GM12878 (cell line): ENCODE results near the gene PRRX2. TPM values are rescaled to one million over a fixed set of nuclear protein-coding genes. Genes with fewer than 3 reads are reported as not detected.

ENCODE experiments used
- ATAC-seq: fragments of 200-7000 bp; cut with Tn5 transposase; 3 replicates; pipeline ENCODE4 v1.9.1; 2020; ENCODE audit warnings: mild to moderate bottlenecking, moderate library complexity
- BruUV-seq: library from RNA; stranded (reverse); fragments of 400-500 nt; replicated peaks from 2 replicates; lab custom pipeline; 2021; lab: Mats Ljungman, UMichigan
- CTCF ChIA-PET: fragments of 300-600 bp; sonication (Branson Sonifier 250); formaldehyde crosslinking; extraction: SDS; loops from one replicate; lab custom pipeline; 2021; ENCODE audit warnings: inconsistent platforms; lab: Yijun Ruan, JAX
- POLR2A ChIA-PET: fragments of 350-600 bp; formaldehyde crosslinking; extraction: SDS; loops from one replicate; lab custom pipeline; 2021; ENCODE audit warnings: inconsistent platforms; lab: Charles Lee
- RAD21 ChIA-PET: fragments of 300-600 bp; sonication (Branson Sonifier 250); formaldehyde crosslinking; loops from one replicate; lab custom pipeline; 2023; ENCODE audit warnings: antibody characterized with exemption; ENCODE audit not compliant: unreplicated experiment; lab: Charles Lee
- SMC1A ChIA-PET: fragments of 300-600 bp; sonication (Branson Sonifier 250); formaldehyde crosslinking; loops from one replicate; lab custom pipeline; 2023; ENCODE audit not compliant: unreplicated experiment, uncharacterized antibody; lab: Charles Lee
- DNase-seq: peaks from one replicate; pipeline ENCODE4 v3.0.0-alpha.2; 2011; ENCODE audit warnings: low read depth, low spot score
- FAIRE-seq: peaks from 3 replicates; lab custom pipeline; 2011; peaks lifted over from hg19 to GRCh38; lab: Jason Lieb, UNC
- H2AFZ ChIP-seq: 2 replicates; pipeline ENCODE4 v1.6.0; 2011; ENCODE audit warnings: low read depth, low read length, control low read depth; ENCODE audit not compliant: control insufficient read depth
- H3K27ac ChIP-seq: 2 replicates; pipeline ENCODE4 v1.5.1; 2011; ENCODE audit warnings: control low read depth; ENCODE audit not compliant: control insufficient read depth, insufficient read depth
- H3K27me3 ChIP-seq, 2 experiments: replicated peaks in 1 of 2; 2 replicates each; pipeline versions ENCODE4 v1.6.0 to v1.6.1; 2011; ENCODE audit warnings: low read length in 1 of 2; ENCODE audit not compliant: control insufficient read depth in 2 of 2, insufficient read depth in 2 of 2
- H3K36me3 ChIP-seq, 2 experiments: 2 replicates each; pipeline ENCODE4 v1.5.1; 2011; ENCODE audit warnings: low read length in 1 of 2; ENCODE audit not compliant: control insufficient read depth in 2 of 2, insufficient read depth in 2 of 2
- H3K4me1 ChIP-seq: 2 replicates; pipeline ENCODE4 v1.6.1; 2011; ENCODE audit warnings: mild to moderate bottlenecking, low read length, moderate library complexity, mixed read lengths; ENCODE audit not compliant: control insufficient read depth, insufficient read depth
- H3K4me2 ChIP-seq: 2 replicates; pipeline ENCODE4 v1.6.0; 2011; ENCODE audit warnings: control low read depth; ENCODE audit not compliant: control insufficient read depth, insufficient read depth
- H3K4me3 ChIP-seq: fragments of 200-600 bp; sonication (generic); 2 replicates; pipeline ENCODE4 v1.5.1; 2016
- H3K79me2 ChIP-seq: 2 replicates; pipeline ENCODE4 v1.6.0; 2011; ENCODE audit warnings: low read length; ENCODE audit not compliant: control insufficient read depth, insufficient read depth
- H3K9ac ChIP-seq: 2 replicates; pipeline ENCODE4 v1.8.0; 2011; ENCODE audit warnings: low read length, control low read depth, mixed read lengths; ENCODE audit not compliant: control insufficient read depth, insufficient read depth
- H3K9me3 ChIP-seq: replicated peaks from 3 replicates; pipeline ENCODE4 v1.5.1; 2011; ENCODE audit warnings: mild to moderate bottlenecking, low read length; ENCODE audit not compliant: control insufficient read depth, insufficient read depth
- H4K20me1 ChIP-seq: 2 replicates; pipeline ENCODE4 v1.6.0; 2011; ENCODE audit not compliant: control insufficient read depth, insufficient read depth
- ASH2L ChIP-seq: fragments of 300-600, 200-600 bp; sonication (generic); IDR thresholded peaks from 2 replicates; pipeline ENCODE4 v1.6.1; 2017; ENCODE audit warnings: low read depth, mild to moderate bottlenecking, borderline replicate concordance
- EP300 ChIP-seq, 2 experiments: fragments of 150-350 bp in 1 of 2; IDR thresholded peaks; 2 replicates each; pipeline ENCODE4 v1.6.1; 2011 to 2012; ENCODE audit warnings: low read depth in 2 of 2, low read length in 2 of 2, borderline replicate concordance in 1 of 2, improper control_type of control experiment in 1 of 2, inconsistent platforms in 1 of 2; ENCODE audit not compliant: control insufficient read depth in 1 of 2
- KAT2A ChIP-seq: conservative IDR thresholded peaks from 2 replicates; pipeline ENCODE4 v1.6.1; 2011; ENCODE audit warnings: low read depth, low read length; ENCODE audit not compliant: control insufficient read depth
- ZNF24 ChIP-seq: fragments of 450-650 bp; IDR thresholded peaks from 2 replicates; pipeline ENCODE4 v1.6.1; 2017; ENCODE audit warnings: antibody characterized with exemption, mild to moderate bottlenecking
- WGBS: methylation state at CpG from one replicate; pipeline ENCODE4 v1.1.6; 2016; ENCODE audit warnings: low lambda C conversion rate; ENCODE audit not compliant: insufficient replicate concordance, insufficient coverage; ENCODE audit errors: missing lambda C conversion rate; 5-methylcytosine and 5-hydroxymethylcytosine counted together
- in situ Hi-C: fragments of 300-500 bp; cut with MboI; formaldehyde crosslinking; loops from 9 replicates; pipeline ENCODE4 v1.14.3; 2018; ENCODE audit warnings: mixed read lengths
- intact Hi-C: fragments of 100-400 bp; cut with micrococcal nuclease; formaldehyde crosslinking; loops from one replicate; pipeline ENCODE4 v1.14.2; 2022; ENCODE audit not compliant: unreplicated experiment
- polyA plus RNA-seq, 11 experiments: library from polyadenylated mRNA; depleted of rRNA in 4 of 11; unstranded in 6 of 11; stranded (reverse) in 5 of 11; fragments of >200 nt; fragmentation: Nextera tagmentation in 4 of 11; fragmentation: Illumina TruSeq in 1 of 11; extraction: Ambion mirVana in 4 of 11; extraction: Trizol in 1 of 11; gene quantifications; 1 replicate in 1 of 11; 2 replicates in 10 of 11; pipeline versions ENCODE4 v1.2.1 to v1.2.3, GENCODE V29; 2011 to 2016; ENCODE audit warnings: inconsistent platforms in 2 of 11, missing spikeins in 2 of 11, low read depth in 1 of 11
- total RNA-seq, 4 experiments: library from RNA; depleted of rRNA in 3 of 4; stranded (reverse); fragments of >200 nt in 3 of 4; fragmentation: Illumina TruSeq in 1 of 4; extraction: Trizol in 1 of 4; gene quantifications; 2 replicates each; pipeline versions ENCODE4 v1.2.1 to v1.2.3, GENCODE V29; 2013 to 2021

The PRRX2 gene
- total and polyA plus RNA-seq, 10 of the 15 experiments (the other 5 are each of a cell fraction or from before 2014, with no cell fraction given), result not detected

- RAD21 ChIA-PET, result interaction anchor here (0.5 kb wide), 1 partner anchor 55 kb away, joined by 4 read pairs; no protein-coding TSS in a partner anchor
- TF ChIP-seq KAT2A (no peak), EP300 (IDR thresholded peaks at IDR 0.05; ENCODE audit: borderline replicate concordance in 1 of 2, control insufficient read depth in 1 of 2, low read depth in 2 of 2, low read length in 2 of 2) (no peak), ZNF24 (no peak)
- TF ChIP-seq, all 136 proteins: peak for 0
- Histone ChIP-seq H3K79me2 (no peaks in the 10 kb centered on the region), H3K4me2 (no peak overlapping the region), H2AFZ (no peak overlapping the region), H3K27me3 (peaks cover 0 to 2% of the 10 kb centered on the region in 2 experiments; a peak in 2 of 4 replicates), H3K4me1 (no peaks in the 10 kb centered on the region), H3K9ac (no peak overlapping the region), H3K27ac (no peak overlapping the region), H3K36me3 (no peaks in the 10 kb centered on the region), H3K9me3 (no peaks in the 10 kb centered on the region), H4K20me1 (no peaks in the 10 kb centered on the region), H3K4me3 (no peak overlapping the region)
- in situ Hi-C loops (no loop called here), intact Hi-C loops (no loop called here)
- SMC1A ChIA-PET, result no interaction called here
- ATAC-seq (no peak), DNase-seq (no peak), FAIRE-seq (no peak)
- CTCF ChIA-PET, result no interaction called here
- BruUV-seq, result no TSS peak
- POLR2A ChIA-PET, result no interaction called here
- 18% methylated on average over 7 of the region's 7 CpGs for WGBS
These were observed 6.1 kb downstream of the PRRX2 start for GRCh38 chr9:129671519-129671918.

GRCh38 chr9:129672702-129673101 lies 7.3 kb downstream of the PRRX2 start:
- peaks cover 0 to 2% of the 10 kb centered on the region in 2 experiments; a peak in 2 of 4 replicates for H3K27me3 ChIP-seq
- intact Hi-C loops (no loop called here), in situ Hi-C loops (no loop called here)
- H3K4me3 ChIP-seq, result no peak overlapping the region
- CTCF ChIA-PET, result no interaction called here
- RAD21 ChIA-PET, result no interaction called here
- TF ChIP-seq ZNF24, result peak; percentile 78; the same call in 1 of the 2 replicates
- no peak for TF ChIP-seq ASH2L
- ATAC-seq, result no peak
- H2AFZ ChIP-seq, result no peak overlapping the region
- no peaks in the 10 kb centered on the region for H3K9me3 ChIP-seq
- no TSS peak for BruUV-seq
- SMC1A ChIA-PET, result no interaction called here
- no peaks in the 10 kb centered on the region for H4K20me1 ChIP-seq
- no peaks in the 10 kb centered on the region for H3K4me1 ChIP-seq
- no peak overlapping the region for H3K9ac ChIP-seq
- no peak for FAIRE-seq
- H3K27ac ChIP-seq, result no peak overlapping the region
- H3K79me2 ChIP-seq, result no peaks in the 10 kb centered on the region
- H3K4me2 ChIP-seq, result no peak overlapping the region
- POLR2A ChIA-PET, result no interaction called here
- WGBS, result 32% methylated on average over 7 of the region's 8 CpGs
- no peak for DNase-seq
- H3K36me3 ChIP-seq, result no peaks in the 10 kb centered on the region
